IMR-90 (cell line): ENCODE data around the gene PDE4A. TPM values are rescaled to one million over a fixed set of nuclear protein-coding genes. Genes with fewer than 3 reads are reported as not detected.

Source experiments
- ATAC-seq: fragments of 200-7000 bp; cut with Tn5 transposase; 2 replicates; pipeline ENCODE4 v1.9.1; 2020; ENCODE audit warnings: low read depth, mild to moderate bottlenecking, moderate library complexity
- BruUV-seq: library from RNA; stranded (reverse); fragments of 400-500 nt; replicated peaks from 2 replicates; lab custom pipeline; 2021; lab: Mats Ljungman, UMichigan
- CTCF ChIA-PET: fragments of 300-600 bp; formaldehyde crosslinking; extraction: SDS; loops from one replicate; lab custom pipeline; 2021; ENCODE audit warnings: antibody characterized with exemption; lab: Yijun Ruan, JAX
- POLR2A ChIA-PET: fragments of 300-600 bp; sonication (Branson Sonifier 250); formaldehyde crosslinking; loops from one replicate; lab custom pipeline; 2022; ENCODE audit warnings: antibody characterized with exemption; ENCODE audit not compliant: unreplicated experiment; lab: Charles Lee
- DNase-seq: peaks from one replicate; pipeline ENCODE4 v3.0.0; 2013
- H2AFZ ChIP-seq: replicated peaks from 2 replicates; pipeline ENCODE3; 2013; ENCODE audit warnings: low read length, mild to moderate bottlenecking; ENCODE audit not compliant: poor library complexity
- H2AK5ac ChIP-seq: 2 replicates; pipeline ENCODE4 v1.6.1; 2013; ENCODE audit warnings: low read depth, low read length, inconsistent platforms
- H2AK9ac ChIP-seq: replicated peaks from 2 replicates; pipeline ENCODE3; 2013; ENCODE audit warnings: mild to moderate bottlenecking, low read depth, low read length, moderate library complexity; ENCODE audit not compliant: poor library complexity
- H2BK120ac ChIP-seq: 2 replicates; pipeline ENCODE4 v1.6.1; 2013; ENCODE audit warnings: low read depth, low read length, inconsistent platforms
- H2BK15ac ChIP-seq: 3 replicates; pipeline ENCODE4 v1.6.1; 2013; ENCODE audit warnings: low read depth, low read length, inconsistent platforms
- H2BK20ac ChIP-seq: 2 replicates; pipeline ENCODE4 v1.6.1; 2013; ENCODE audit warnings: low read depth, mild to moderate bottlenecking, inconsistent platforms, low read length, moderate library complexity
- H2BK5ac ChIP-seq: 2 replicates; pipeline ENCODE4 v1.6.1; 2013; ENCODE audit warnings: mild to moderate bottlenecking, low read depth, low read length, inconsistent platforms; ENCODE audit not compliant: poor library complexity, severe bottlenecking
- H3K14ac ChIP-seq: replicated peaks from 2 replicates; pipeline ENCODE4 v1.6.1; 2013; ENCODE audit warnings: low read depth, low read length, inconsistent platforms
- H3K18ac ChIP-seq: 2 replicates; pipeline ENCODE4 v1.6.1; 2013; ENCODE audit warnings: low read depth, low read length, control low read depth
- H3K23ac ChIP-seq: 2 replicates; pipeline ENCODE4 v1.6.1; 2013; ENCODE audit warnings: low read depth, low read length, inconsistent platforms
- H3K27ac ChIP-seq: 2 replicates; pipeline ENCODE4 v1.5.1; 2013; ENCODE audit warnings: mild to moderate bottlenecking, control low read depth, low read length; ENCODE audit not compliant: insufficient read depth
- H3K27me3 ChIP-seq: 2 replicates; pipeline ENCODE4 v1.6.1; 2013; ENCODE audit warnings: low read length; ENCODE audit not compliant: control insufficient read depth, insufficient read depth
- H3K36me3 ChIP-seq: 2 replicates; pipeline ENCODE4 v1.6.1; 2013; ENCODE audit warnings: low read length, mixed read lengths; ENCODE audit not compliant: control insufficient read depth, insufficient read depth
- H3K4ac ChIP-seq: 2 replicates; pipeline ENCODE4 v1.6.1; 2013; ENCODE audit warnings: low read depth, low read length, inconsistent platforms
- H3K4me1 ChIP-seq: 2 replicates; pipeline ENCODE4 v1.6.1; 2013; ENCODE audit warnings: low read length, mixed read lengths; ENCODE audit not compliant: control insufficient read depth, insufficient read depth
- H3K4me2 ChIP-seq: 2 replicates; pipeline ENCODE4 v1.6.1; 2013; ENCODE audit warnings: low read depth, mild to moderate bottlenecking, control low read depth, low read length, moderate library complexity
- H3K4me3 ChIP-seq: 2 replicates; pipeline ENCODE4 v1.5.1; 2013; ENCODE audit warnings: low read depth, mild to moderate bottlenecking, control low read depth, low read length, moderate library complexity; ENCODE audit not compliant: insufficient read depth
- H3K56ac ChIP-seq: 2 replicates; pipeline ENCODE4 v1.6.1; 2013; ENCODE audit warnings: low read length, inconsistent platforms; ENCODE audit not compliant: insufficient read depth; ENCODE audit errors: extremely low read depth
- H3K79me1 ChIP-seq, 2 experiments: 2 replicates each; pipeline ENCODE4 v1.6.1; 2013; ENCODE audit warnings: low read length in 2 of 2, inconsistent platforms in 1 of 2, low read depth in 1 of 2
- H3K9ac ChIP-seq: 2 replicates; pipeline ENCODE4 v1.6.1; 2013; ENCODE audit warnings: low read depth, low read length, control low read depth
- H3K9me1 ChIP-seq: 2 replicates; pipeline ENCODE4 v1.6.1; 2013; ENCODE audit warnings: low read length, inconsistent platforms; ENCODE audit not compliant: insufficient read depth
- H3K9me3 ChIP-seq: 2 replicates; pipeline ENCODE4 v1.6.1; 2013; ENCODE audit warnings: low read length; ENCODE audit not compliant: control insufficient read depth, insufficient read depth
- H4K20me1 ChIP-seq: 2 replicates; pipeline ENCODE4 v1.6.1; 2013; ENCODE audit warnings: low read length, inconsistent platforms; ENCODE audit not compliant: insufficient read depth
- H4K5ac ChIP-seq: 2 replicates; pipeline ENCODE4 v1.6.1; 2013; ENCODE audit warnings: mild to moderate bottlenecking, low read depth, low read length, control low read depth
- H4K8ac ChIP-seq, 2 experiments: 2 replicates each; pipeline ENCODE4 v1.6.1; 2013; ENCODE audit warnings: low read depth in 2 of 2, low read length in 2 of 2, control low read depth in 1 of 2, inconsistent platforms in 1 of 2
- H4K91ac ChIP-seq: 2 replicates; pipeline ENCODE4 v1.6.1; 2013; ENCODE audit warnings: low read depth, low read length, inconsistent platforms; ENCODE audit not compliant: insufficient read depth
- BHLHE40 ChIP-seq: fragments of 150-350 bp; IDR thresholded peaks from 2 replicates; pipeline ENCODE4 v1.6.1; 2016; ENCODE audit warnings: mild to moderate bottlenecking, low read depth, low read length
- CEBPB ChIP-seq: IDR thresholded peaks from 2 replicates; pipeline ENCODE4 v1.6.1; 2012; ENCODE audit warnings: low read depth, low read length, improper control_type of control experiment
- CHD1 ChIP-seq: IDR thresholded peaks from 2 replicates; pipeline ENCODE4 v1.6.1; 2012; ENCODE audit warnings: low read depth, low read length, improper control_type of control experiment
- CTCF ChIP-seq: conservative IDR thresholded peaks from 2 replicates; pipeline ENCODE4 v1.5.1; 2012; ENCODE audit warnings: mild to moderate bottlenecking, low read depth, low read length, improper control_type of control experiment
- FOS ChIP-seq: fragments of 150-350 bp; IDR thresholded peaks from 2 replicates; pipeline ENCODE4 v1.6.1; 2016; ENCODE audit warnings: low read depth, low read length
- MAFK ChIP-seq: IDR thresholded peaks from 2 replicates; pipeline ENCODE4 v1.6.1; 2012; ENCODE audit warnings: low read depth, low read length, improper control_type of control experiment
- MAZ ChIP-seq: IDR thresholded peaks from 2 replicates; pipeline ENCODE4 v1.6.1; 2012; ENCODE audit warnings: low read depth, mild to moderate bottlenecking, low read length, improper control_type of control experiment, moderate library complexity, borderline replicate concordance
- MXI1 ChIP-seq: IDR thresholded peaks from 2 replicates; pipeline ENCODE4 v1.6.1; 2012; ENCODE audit warnings: low read depth, mild to moderate bottlenecking, low read length, moderate library complexity, borderline replicate concordance
- NFE2L2 ChIP-seq: fragments of 150-350 bp; IDR thresholded peaks from 2 replicates; pipeline ENCODE4 v1.6.1; 2016; ENCODE audit warnings: low read depth, mild to moderate bottlenecking, low read length
- POLR2A ChIP-seq: IDR thresholded peaks from 2 replicates; pipeline ENCODE4 v1.6.1; 2012; ENCODE audit warnings: mild to moderate bottlenecking, low read depth, low read length
- RCOR1 ChIP-seq: IDR thresholded peaks from 2 replicates; pipeline ENCODE4 v1.6.1; 2012; ENCODE audit warnings: mild to moderate bottlenecking, low read length, improper control_type of control experiment; ENCODE audit not compliant: insufficient replicate concordance
- RFX5 ChIP-seq: IDR thresholded peaks from 2 replicates; pipeline ENCODE4 v1.8.0; 2012; ENCODE audit warnings: low read depth, mild to moderate bottlenecking, low read length, moderate library complexity
- SMC3 ChIP-seq: fragments of 150-350 bp; IDR thresholded peaks from 2 replicates; pipeline ENCODE4 v1.6.1; 2016; ENCODE audit warnings: low read depth, mild to moderate bottlenecking, antibody characterized with exemption, low read length, moderate library complexity
- USF2 ChIP-seq: fragments of 150-350 bp; IDR thresholded peaks from 2 replicates; pipeline ENCODE4 v1.6.1; 2017; ENCODE audit warnings: mild to moderate bottlenecking, antibody characterized with exemption, low read length, low read depth
- WGBS, 2 experiments: methylation state at CpG; one replicate each; pipeline versions ENCODE4 v1.1.5 to v1.1.7; 2013; ENCODE audit warnings: missing lambda C conversion rate in 2 of 2; ENCODE audit not compliant: insufficient read length in 1 of 2; ENCODE audit errors: extremely low coverage in 2 of 2; 5-methylcytosine and 5-hydroxymethylcytosine counted together
- dilution Hi-C: fragments of 300-500 bp; cut with HindIII; formaldehyde crosslinking; loops from one replicate; pipeline ENCODE4 v1.14.3; 2018; ENCODE audit warnings: low sequenced_read_pairs; ENCODE audit not compliant: unreplicated experiment
- in situ Hi-C: fragments of 300-500 bp; cut with MboI; formaldehyde crosslinking; loops from 3 replicates; pipeline ENCODE4 v1.14.3; 2019; ENCODE audit warnings: low sequenced_read_pairs, inconsistent platforms, mixed read lengths
- intact Hi-C: fragments of 100-400 bp; cut with micrococcal nuclease; formaldehyde crosslinking; loops from 2 replicates; pipeline ENCODE4 v1.10.0; 2022
- polyA plus RNA-seq, 3 experiments: library from polyadenylated mRNA; depleted of rRNA; stranded (reverse); fragments of >200 nt; gene quantifications; 2 replicates each; pipeline ENCODE4 v1.2.3, GENCODE V29; 2012; ENCODE audit warnings: low replicate concordance in 1 of 3
- total RNA-seq: library from RNA; depleted of rRNA; stranded (reverse); fragments of >200 nt; gene quantifications from 2 replicates; pipeline ENCODE4 v1.2.3, GENCODE V29; 2012
- TF ChIP-seq, protein P1 (sequence below): fragments of 150-350 bp; IDR thresholded peaks from 2 replicates; pipeline ENCODE4 v1.6.1; 2016; ENCODE audit warnings: low read depth, mild to moderate bottlenecking, low read length, moderate library complexity, borderline replicate concordance

Gene PDE4A
- total and polyA plus RNA-seq, 2 of the 4 experiments (the other 2 are of a cell fraction): 1.8 to 7.0 TPM

GRCh38 chr19:10418485-10419199 is 1.7 kb upstream of the PDE4A start:
- no peak for ATAC-seq
- dilution Hi-C loops (no loop called here), intact Hi-C loops (no loop called here), in situ Hi-C loops (no loop called here)
- Histone ChIP-seq H3K56ac (no peak overlapping the region), H3K27ac (no peak overlapping the region), H2AK9ac (peak overlapping the region; percentile 60), H3K4me3 (no peak overlapping the region), H2BK15ac (no peak overlapping the region), H3K9ac (no peak overlapping the region), H3K36me3 (no peaks in the 10 kb centered on the region), H4K20me1 (peaks cover 31% of the 10 kb centered on the region), H3K4ac (no peak overlapping the region), H3K14ac (no peak overlapping the region), H2AFZ (peak overlapping the region; percentile 69), H3K27me3 (peaks cover 45% of the 10 kb centered on the region), H3K9me1 (no peaks in the 10 kb centered on the region), H3K4me2 (peak overlapping the region; percentile 4; the same call in 1 of the 2 replicates), H3K23ac (no peak overlapping the region), H3K9me3 (no peaks in the 10 kb centered on the region), H4K91ac (no peak overlapping the region), H3K79me1 (no peaks in the 10 kb centered on the region; a peak in 1 of 4 replicates), H4K5ac (no peak overlapping the region), H2BK120ac (no peak overlapping the region), H3K18ac (no peak overlapping the region), H3K4me1 (peaks cover 12% of the 10 kb centered on the region), H2BK20ac (no peak overlapping the region), H4K8ac (no peak overlapping the region), H2AK5ac (no peak overlapping the region), H2BK5ac (no peak overlapping the region)
- ChIA-PET CTCF (interaction anchor here (0.5 to 3.5 kb wide), 2 partner anchors 15 to 19 kb away, joined by 4 to 37 read pairs; partner anchors contain the start of gene CDC37), POLR2A (interaction anchor here (0.5 kb wide), 1 partner anchor 76 kb away, joined by 3 read pairs; no protein-coding TSS in a partner anchor)
- DNase-seq: no peak
- no TSS peak for BruUV-seq
- WGBS, 2 experiments: 1% methylated on average over 11 of the region's 32 CpGs; no CpG with 5 or more reads in 1 of the 2 experiments
- TF ChIP-seq FOS (no peak), POLR2A (no peak), MAFK (no peak), CHD1 (no peak), CTCF (no peak), RFX5 (no peak), NFE2L2 (no peak), MAZ (no peak), USF2 (no peak), MXI1 (no peak), SMC3 (no peak), RCOR1 (no peak), CEBPB (no peak), BHLHE40 (no peak)
- TF ChIP-seq, protein P1, sequence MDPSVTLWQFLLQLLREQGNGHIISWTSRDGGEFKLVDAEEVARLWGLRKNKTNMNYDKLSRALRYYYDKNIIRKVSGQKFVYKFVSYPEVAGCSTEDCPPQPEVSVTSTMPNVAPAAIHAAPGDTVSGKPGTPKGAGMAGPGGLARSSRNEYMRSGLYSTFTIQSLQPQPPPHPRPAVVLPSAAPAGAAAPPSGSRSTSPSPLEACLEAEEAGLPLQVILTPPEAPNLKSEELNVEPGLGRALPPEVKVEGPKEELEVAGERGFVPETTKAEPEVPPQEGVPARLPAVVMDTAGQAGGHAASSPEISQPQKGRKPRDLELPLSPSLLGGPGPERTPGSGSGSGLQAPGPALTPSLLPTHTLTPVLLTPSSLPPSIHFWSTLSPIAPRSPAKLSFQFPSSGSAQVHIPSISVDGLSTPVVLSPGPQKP: no peak
